ENCODE data around the gene CYTL1.

Gene CYTL1

GRCh38 chr4:4971796-4972195 lies 47.5 kb downstream of the CYTL1 start:
- DNase-seq (ENCODE audit: low read depth in 4 of 4, low spot score in 1 of 4), result no peak

- DNase-seq (ENCODE audit: low read depth in 4 of 4, low spot score in 1 of 4), result no peak
These were observed 50.0 kb downstream of the CYTL1 start for GRCh38 chr4:4969298-4969697.

- no peak for DNase-seq (ENCODE audit: low read depth in 4 of 4, low spot score in 1 of 4)
These were observed 51.0 kb downstream of the CYTL1 start for GRCh38 chr4:4968161-4968725.
